Smooth muscle cell (in vitro differentiated cells): Measurements from ENCODE around the gene SMIM11. TPM values are rescaled to one million over a fixed set of nuclear protein-coding genes. Genes with fewer than 3 reads are reported as not detected.

Experiments used
- DNase-seq: peaks from one replicate; lab custom pipeline; 2025; ENCODE audit not compliant: unreplicated experiment; lab: John Stamatoyannopoulos, UW
- H2AFZ ChIP-seq: fragments of 200-600 bp; sonication (generic); 2 replicates; pipeline ENCODE4 v1.6.0; 2016; ENCODE audit warnings: antibody characterized with exemption, low read depth, mild to moderate bottlenecking
- H3F3A ChIP-seq: fragments of 200-600 bp; sonication (generic); 2 replicates; pipeline ENCODE4 v1.6.0; 2017; ENCODE audit warnings: antibody characterized with exemption, low read depth
- H3K27ac ChIP-seq: fragments of 200-600 bp; sonication (generic); 2 replicates; pipeline ENCODE4 v1.5.1; 2016; ENCODE audit warnings: low read depth, mild to moderate bottlenecking
- H3K27me3 ChIP-seq: fragments of 200-600 bp; sonication (generic); 2 replicates; pipeline ENCODE4 v1.6.1; 2016; ENCODE audit warnings: low read depth, mild to moderate bottlenecking
- H3K36me3 ChIP-seq: fragments of 200-600 bp; sonication (generic); 2 replicates; pipeline ENCODE4 v1.5.1; 2016; ENCODE audit warnings: low read depth
- H3K4me1 ChIP-seq: fragments of 200-600 bp; sonication (generic); 2 replicates; pipeline ENCODE4 v1.5.1; 2016; ENCODE audit warnings: low read depth
- H3K4me2 ChIP-seq: fragments of 200-600 bp; sonication (generic); 2 replicates; pipeline ENCODE4 v1.6.0; 2016; ENCODE audit warnings: mild to moderate bottlenecking
- H3K4me3 ChIP-seq: fragments of 200-600 bp; sonication (generic); 2 replicates; pipeline ENCODE4 v1.5.1; 2016; ENCODE audit warnings: mild to moderate bottlenecking
- H3K79me2 ChIP-seq: fragments of 200-600 bp; sonication (generic); 2 replicates; pipeline ENCODE4 v1.6.0; 2016; ENCODE audit warnings: low read depth, mild to moderate bottlenecking
- H3K9ac ChIP-seq: fragments of 200-600 bp; sonication (generic); 2 replicates; pipeline ENCODE4 v1.6.0; 2016; ENCODE audit warnings: low read depth
- H3K9me3 ChIP-seq: fragments of 200-600 bp; sonication (generic); replicated peaks from 2 replicates; pipeline ENCODE4 v1.5.1; 2016; ENCODE audit warnings: low read depth
- H4K20me1 ChIP-seq: fragments of 200-600 bp; sonication (generic); 2 replicates; pipeline ENCODE4 v1.6.0; 2016; ENCODE audit warnings: low read depth
- CTCF ChIP-seq: fragments of 200-600 bp; sonication (generic); IDR thresholded peaks from 2 replicates; pipeline ENCODE4 v1.5.1; 2017; ENCODE audit warnings: borderline replicate concordance, mild to moderate bottlenecking, antibody characterized with exemption; ENCODE audit not compliant: insufficient read depth, poor library complexity, severe bottlenecking
- WGBS: methylation state at CpG from one replicate; pipeline ENCODE4 v1.1.7; 2016; ENCODE audit warnings: low lambda C conversion rate; 5-methylcytosine and 5-hydroxymethylcytosine counted together
- polyA plus RNA-seq: library from polyadenylated mRNA; unstranded; fragments of >200 nt; fragmentation: Nextera tagmentation; extraction: Ambion mirVana; gene quantifications from 2 replicates; pipeline ENCODE4 v1.2.1, GENCODE V29; 2016
- total RNA-seq: library from RNA; depleted of rRNA; stranded (reverse); fragments of >200 nt; gene quantifications from 2 replicates; pipeline ENCODE4 v1.2.3, GENCODE V29; 2014

SMIM11 gene
- total and polyA plus RNA-seq, 2 experiments from 2014 or later, result 0.57 to 3.8 TPM

GRCh38 chr21:34351786-34352241, 23.5 kb upstream of the SMIM11 start:
- peak; percentile 68 for TF ChIP-seq CTCF
- Histone ChIP-seq H4K20me1 (no peaks in the 10 kb centered on the region), H3F3A (no peaks in the 10 kb centered on the region), H3K4me3 (no peak overlapping the region), H3K27ac (no peak overlapping the region), H3K4me2 (no peak overlapping the region), H3K9ac (no peak overlapping the region), H2AFZ (no peak overlapping the region), H3K36me3 (no peaks in the 10 kb centered on the region), H3K4me1 (no peaks in the 10 kb centered on the region), H3K9me3 (no peaks in the 10 kb centered on the region), H3K27me3 (no peaks in the 10 kb centered on the region), H3K79me2 (no peaks in the 10 kb centered on the region)
- no peak for DNase-seq
- WGBS, result 57% methylated on average over 6 of the region's 6 CpGs

GRCh38 chr21:34352556-34352955, 22.8 kb upstream of the SMIM11 start:
- Histone ChIP-seq H3K27me3 (no peaks in the 10 kb centered on the region), H3K4me2 (no peak overlapping the region), H3K27ac (no peak overlapping the region), H3K9ac (no peak overlapping the region), H3K79me2 (no peaks in the 10 kb centered on the region), H3K4me1 (no peaks in the 10 kb centered on the region), H3K9me3 (no peaks in the 10 kb centered on the region), H4K20me1 (no peaks in the 10 kb centered on the region), H2AFZ (no peak overlapping the region), H3K36me3 (no peaks in the 10 kb centered on the region), H3K4me3 (no peak overlapping the region), H3F3A (no peaks in the 10 kb centered on the region)
- no peak for TF ChIP-seq CTCF
- 90% methylated on average over 4 of the region's 4 CpGs for WGBS
- no peak for DNase-seq

GRCh38 chr21:34353182-34353581, 22.1 kb upstream of the SMIM11 start:
- 90% methylated on average over 6 of the region's 6 CpGs for WGBS
- H3K9ac ChIP-seq, result no peak overlapping the region
- H3K27me3 ChIP-seq, result no peaks in the 10 kb centered on the region

More at GRCh38 chr21:34353182-34353581, 22.1 kb upstream of the SMIM11 start:
- no peak for DNase-seq
- no peak for TF ChIP-seq CTCF
- H3K27ac ChIP-seq, result no peak overlapping the region
- no peaks in the 10 kb centered on the region for H3K4me1 ChIP-seq
- H3K9me3 ChIP-seq, result no peaks in the 10 kb centered on the region
- no peaks in the 10 kb centered on the region for H3K79me2 ChIP-seq
- no peak overlapping the region for H3K4me3 ChIP-seq
- H3K4me2 ChIP-seq, result no peak overlapping the region
- H2AFZ ChIP-seq, result no peak overlapping the region
- H3F3A ChIP-seq, result no peaks in the 10 kb centered on the region
- no peaks in the 10 kb centered on the region for H4K20me1 ChIP-seq
- H3K36me3 ChIP-seq, result no peaks in the 10 kb centered on the region
